OCI-LY3 (cell line): ENCODE results near the gene FAM114A2.

Experiments
- H2AFZ ChIP-seq: fragments of 200-600, 300-600 bp; shearing (Covaris generic); 2 replicates; pipeline ENCODE4 v1.6.0; 2014; ENCODE audit warnings: antibody characterized with exemption, low read depth, low read length
- H3K27ac ChIP-seq: fragments of 200-600, 300-600 bp; sonication (generic); 2 replicates; pipeline ENCODE4 v1.5.1; 2014; ENCODE audit warnings: mild to moderate bottlenecking, low read length, moderate library complexity, mixed read lengths
- H3K27me3 ChIP-seq: fragments of 200-600, 300-600 bp; sonication (generic); 2 replicates; pipeline ENCODE4 v1.6.1; 2014; ENCODE audit warnings: low read depth, low read length, mixed read lengths
- H3K36me3 ChIP-seq: fragments of 200-600, 300-600 bp; sonication (generic); replicated peaks from 2 replicates; pipeline ENCODE3; 2014; ENCODE audit warnings: low read depth, low read length, mixed read lengths
- H3K4me1 ChIP-seq: fragments of 300-600, 200-600 bp; sonication (generic); 2 replicates; pipeline ENCODE4 v1.6.1; 2014; ENCODE audit warnings: low read length, mixed read lengths
- H3K4me2 ChIP-seq: fragments of 200-600, 300-600 bp; sonication (generic); 2 replicates; pipeline ENCODE4 v1.6.1; 2014; ENCODE audit warnings: low read length, mixed read lengths
- H3K4me3 ChIP-seq: fragments of 300-600, 200-600 bp; sonication (generic); 2 replicates; pipeline ENCODE4 v1.5.1; 2014; ENCODE audit warnings: antibody characterized with exemption, mild to moderate bottlenecking, low read length, moderate library complexity
- H3K79me2 ChIP-seq: fragments of 300-600, 200-600 bp; shearing (Covaris generic); 2 replicates; pipeline ENCODE4 v1.6.1; 2014; ENCODE audit warnings: mild to moderate bottlenecking, low read length, mixed read lengths
- H3K9ac ChIP-seq: fragments of 300-600, 200-600 bp; shearing (Covaris generic); 2 replicates; pipeline ENCODE4 v1.6.0; 2014; ENCODE audit warnings: mild to moderate bottlenecking, low read length, moderate library complexity
- H3K9me3 ChIP-seq: fragments of 200-600, 300-600 bp; shearing (Covaris generic); 2 replicates; pipeline ENCODE4 v1.6.1; 2014; ENCODE audit warnings: low read length, mixed read lengths; ENCODE audit not compliant: insufficient read depth
- H4K20me1 ChIP-seq: fragments of 200-600, 300-600 bp; sonication (generic); 2 replicates; pipeline ENCODE4 v1.6.1; 2016; ENCODE audit warnings: low read length, mixed read lengths; ENCODE audit not compliant: insufficient read depth
- CTCF ChIP-seq: fragments of 200-600, 300-600 bp; sonication (generic); IDR thresholded peaks from 2 replicates; pipeline ENCODE4 v1.5.1; 2014; ENCODE audit warnings: antibody characterized with exemption, low read length, low read depth
- EZH2phosphoT487 ChIP-seq: fragments of 200-600 bp; shearing (Covaris generic); IDR thresholded peaks from 2 replicates; pipeline ENCODE4 v1.6.1; 2018; ENCODE audit warnings: antibody characterized with exemption, mixed run types, low read depth

FAM114A2 gene

GRCh38 chr5:154059039-154059430, 20.3 kb upstream of the FAM114A2 start:
- H3K27ac ChIP-seq = no peak overlapping the region
- no peak overlapping the region for H3K9ac ChIP-seq
- no peaks in the 10 kb centered on the region for H3K9me3 ChIP-seq
- TF ChIP-seq EZH2phosphoT487 (no peak), CTCF (no peak)
- peaks cover 14% of the 10 kb centered on the region for H3K4me1 ChIP-seq
- no peaks in the 10 kb centered on the region for H3K36me3 ChIP-seq
- H3K4me2 ChIP-seq = peak overlapping the region; percentile 37; the same call in 1 of the 2 replicates
- no peak overlapping the region for H3K4me3 ChIP-seq
- H2AFZ ChIP-seq = no peak overlapping the region
- H3K79me2 ChIP-seq = no peaks in the 10 kb centered on the region
- no peaks in the 10 kb centered on the region for H3K27me3 ChIP-seq
- peaks cover 7% of the 10 kb centered on the region; the same call in 1 of the 2 replicates for H4K20me1 ChIP-seq

GRCh38 chr5:154058055-154059038, 19.6 kb upstream of the FAM114A2 start:
- no peak overlapping the region for H3K9ac ChIP-seq
- no peak overlapping the region for H3K4me3 ChIP-seq
- TF ChIP-seq EZH2phosphoT487 = no peak
- no peak for TF ChIP-seq CTCF
- H3K27me3 ChIP-seq = no peaks in the 10 kb centered on the region
- peaks cover 14% of the 10 kb centered on the region for H3K4me1 ChIP-seq
- H2AFZ ChIP-seq = no peak overlapping the region
- H3K79me2 ChIP-seq = no peaks in the 10 kb centered on the region
- no peaks in the 10 kb centered on the region for H3K36me3 ChIP-seq
- no peak overlapping the region for H3K27ac ChIP-seq
- no peaks in the 10 kb centered on the region for H3K9me3 ChIP-seq
- H4K20me1 ChIP-seq = peaks cover 7% of the 10 kb centered on the region; the same call in 1 of the 2 replicates
- H3K4me2 ChIP-seq = peak overlapping the region; percentile 37

- Histone ChIP-seq H3K4me3 (no peak overlapping the region), H3K36me3 (peaks cover 2% of the 10 kb centered on the region), H3K79me2 (no peaks in the 10 kb centered on the region), H3K9ac (no peak overlapping the region), H3K4me1 (peaks cover 14% of the 10 kb centered on the region), H3K27me3 (no peaks in the 10 kb centered on the region), H3K9me3 (no peaks in the 10 kb centered on the region), H3K27ac (no peak overlapping the region), H2AFZ (no peak overlapping the region), H4K20me1 (peaks cover 7% of the 10 kb centered on the region; the same call in 1 of the 2 replicates), H3K4me2 (no peak overlapping the region)
- TF ChIP-seq EZH2phosphoT487 (no peak), CTCF (no peak)
Observed at GRCh38 chr5:154055201-154055600, 16.5 kb upstream of the FAM114A2 start.

- Histone ChIP-seq H2AFZ (no peak overlapping the region), H3K4me1 (peaks cover 7% of the 10 kb centered on the region), H3K9ac (no peak overlapping the region), H3K27me3 (no peaks in the 10 kb centered on the region), H3K9me3 (no peaks in the 10 kb centered on the region), H3K27ac (no peak overlapping the region), H4K20me1 (peaks cover 4% of the 10 kb centered on the region; the same call in 1 of the 2 replicates), H3K4me3 (no peak overlapping the region), H3K4me2 (no peak overlapping the region), H3K79me2 (no peaks in the 10 kb centered on the region), H3K36me3 (peaks cover 5% of the 10 kb centered on the region)
- TF ChIP-seq CTCF (no peak), EZH2phosphoT487 (no peak)
Observed at GRCh38 chr5:154053468-154053867, 14.8 kb upstream of the FAM114A2 start.
